NCI-H1930 (cell line): Measurements from ENCODE around the gene HVCN1.
A peak's percentile ranks its signal among the peaks of the same experiment; 100 is the strongest.

Experiments used
- DNase-seq, 2 experiments: peaks; one replicate each; lab custom pipeline; 2025; lab: John Stamatoyannopoulos, UW

The HVCN1 gene

GRCh38 chr12:110699591-110700445 is 10.9 kb upstream of the HVCN1 start:
- DNase-seq: peak in 1 of 2 experiments; percentile 23

DNA sequence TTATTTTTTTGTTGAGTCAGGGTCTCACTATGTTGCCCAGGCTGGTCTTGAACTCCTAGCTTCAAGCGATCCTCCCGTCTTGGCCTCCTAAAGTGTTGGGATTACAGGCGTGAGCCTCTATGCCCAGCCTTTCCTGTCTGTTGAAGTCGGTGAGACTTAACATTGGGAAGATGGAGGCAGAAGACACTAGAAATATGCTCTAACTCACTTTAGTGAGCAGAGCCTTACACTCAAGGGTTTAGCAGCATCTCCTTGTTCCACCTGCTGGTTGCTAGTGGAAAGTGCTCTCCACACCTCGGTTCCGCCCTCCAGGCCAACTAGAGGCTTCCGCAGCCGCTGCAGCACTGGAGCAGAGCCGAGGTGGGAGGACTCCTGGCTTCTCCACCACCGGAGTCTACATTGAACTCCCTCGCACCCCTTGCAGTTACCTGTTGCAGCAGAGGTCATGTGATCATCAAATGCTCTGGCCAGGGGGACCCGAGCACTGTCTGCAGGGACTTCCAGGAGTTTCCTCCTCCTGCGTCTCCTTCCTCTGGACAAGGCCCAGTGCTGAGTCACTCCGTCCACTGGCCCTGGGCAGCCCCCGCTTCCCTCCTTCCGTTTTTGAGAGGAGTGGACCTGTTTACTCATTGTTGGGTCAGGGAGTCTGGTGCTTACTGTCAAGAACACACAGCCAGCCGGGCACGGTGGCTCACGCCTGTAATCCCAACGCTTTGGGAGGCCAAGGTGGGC is 9.4 kb upstream of the HVCN1 start:
- DNase-seq: peak; percentile 51 to 62

GRCh38 chr12:110697236-110697635 is 8.3 kb upstream of the HVCN1 start:
- no peak for DNase-seq

DNA sequence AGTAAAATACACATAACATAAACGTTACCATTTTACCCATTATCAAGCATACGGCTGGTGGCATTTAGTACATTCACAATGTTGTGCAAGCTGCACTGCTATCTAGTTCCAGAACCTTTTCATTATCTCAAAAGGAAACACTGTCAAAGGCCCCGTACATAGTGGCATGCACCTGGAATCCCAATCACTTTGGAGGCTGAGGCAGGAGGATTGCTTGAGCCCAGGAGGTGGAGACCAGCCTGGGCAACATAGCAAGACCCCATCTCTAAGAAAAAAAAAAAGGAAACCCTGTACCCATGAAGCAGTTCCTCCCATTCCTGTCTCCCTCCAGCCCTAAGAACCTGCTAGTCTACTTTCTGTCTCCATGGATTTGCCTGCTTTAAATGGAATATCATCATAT is 7.4 kb upstream of the HVCN1 start:
- no peak for DNase-seq

DNA sequence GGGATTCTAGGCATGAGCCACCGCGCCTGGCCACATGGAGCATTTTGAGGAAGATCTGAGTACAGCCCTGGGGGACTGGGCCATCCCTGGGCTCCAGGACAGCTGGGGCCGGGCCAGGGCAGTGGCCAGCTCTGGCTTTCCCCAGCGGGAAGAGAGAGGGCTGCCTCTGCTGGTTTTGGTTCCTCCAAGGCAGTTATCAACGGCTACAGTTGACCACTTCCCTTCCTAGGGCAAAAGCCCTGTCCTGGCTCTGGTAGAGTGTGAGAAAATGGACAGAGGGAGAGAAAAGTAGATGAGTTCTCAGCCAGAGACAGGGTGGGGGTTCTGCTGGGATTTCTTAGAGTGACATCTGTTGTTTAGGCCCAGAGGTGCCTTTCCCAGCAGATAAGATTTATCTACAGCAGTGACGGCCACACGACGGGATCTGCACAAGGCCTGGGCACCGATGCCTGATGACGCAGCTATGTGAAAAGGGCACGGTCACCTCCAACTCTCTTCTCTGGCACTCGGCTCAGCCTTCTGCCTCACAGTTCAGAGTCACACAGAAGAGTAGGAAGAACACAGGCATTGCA is 5.5 kb upstream of the HVCN1 start:
- no peak for DNase-seq

DNA sequence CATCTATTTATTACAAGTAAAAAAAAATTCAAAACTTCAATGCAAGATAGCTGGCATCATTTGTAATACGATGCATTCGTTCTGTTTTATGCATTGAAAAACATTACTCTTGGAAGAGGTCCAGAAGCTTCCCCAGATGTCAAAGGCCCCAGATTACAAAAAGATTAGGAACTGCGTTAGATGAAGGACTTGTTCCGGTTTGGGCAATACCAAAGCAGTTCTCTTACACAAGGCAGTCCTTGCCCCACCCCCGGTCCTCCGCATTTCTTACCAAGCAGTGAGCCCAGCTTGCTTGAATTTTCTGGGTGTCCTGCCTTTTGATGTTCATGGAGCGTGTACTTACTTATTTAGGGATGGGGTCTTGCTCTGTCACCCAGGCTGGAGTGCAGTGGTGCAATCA is 4.8 kb upstream of the HVCN1 start:
- DNase-seq: no peak

DNA sequence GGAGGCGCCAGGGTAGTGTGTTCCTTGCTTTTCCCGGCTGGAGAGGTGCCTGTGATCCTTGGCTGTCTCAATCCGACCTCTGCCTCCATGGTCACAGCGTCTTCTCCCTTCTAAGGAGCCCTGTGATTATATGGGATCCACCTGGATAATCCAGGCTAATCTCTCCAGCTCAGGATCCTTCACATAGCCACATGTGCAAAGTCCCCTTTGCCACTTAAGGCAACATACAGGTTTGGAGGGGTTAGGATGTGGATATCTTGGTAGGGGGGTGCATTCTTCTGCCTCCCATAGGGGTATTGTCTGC is 1.2 kb upstream of the HVCN1 start:
- DNase-seq: no peak

DNA sequence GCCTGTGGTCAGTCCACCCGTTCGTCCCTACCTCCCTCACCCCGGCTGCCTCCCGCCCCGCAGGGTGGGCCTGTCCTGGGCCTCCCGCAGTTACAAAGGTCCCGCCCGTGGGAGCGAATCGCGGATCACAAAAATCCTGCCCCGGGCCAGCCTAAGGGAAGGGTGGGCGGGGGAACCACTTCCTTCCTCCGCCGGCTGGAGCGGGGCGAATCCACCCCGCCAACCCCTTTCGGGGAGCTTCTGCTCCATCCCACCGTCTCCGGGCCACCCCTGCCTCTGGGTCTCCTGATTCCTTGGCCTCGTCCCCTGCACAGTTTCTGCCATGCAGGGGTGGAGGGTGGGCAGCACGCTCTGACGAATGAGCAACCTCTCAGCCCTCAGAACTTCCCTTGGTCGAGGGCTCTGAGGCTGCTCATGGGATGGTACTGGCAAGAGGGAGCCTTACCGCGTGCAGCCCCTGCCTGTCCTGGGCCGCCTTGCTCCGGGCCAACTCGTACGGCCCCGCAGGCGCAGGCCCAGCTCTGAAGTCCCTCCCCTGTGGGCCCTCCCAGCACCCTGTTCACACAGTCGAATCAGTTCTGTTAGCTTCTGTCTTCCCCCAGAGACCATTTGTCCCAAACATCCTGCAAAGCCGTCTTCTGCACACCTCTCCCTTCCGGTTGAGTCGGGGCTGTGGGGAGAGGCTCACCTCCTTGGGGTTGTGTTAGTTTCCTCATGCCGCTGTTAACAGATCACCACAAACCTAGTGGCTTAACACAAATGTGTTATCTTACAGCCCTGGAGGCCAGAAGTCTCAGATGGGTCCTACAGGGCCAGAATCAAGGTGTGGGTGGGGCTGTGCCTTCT is 589 bp upstream of the HVCN1 start:
- no peak for DNase-seq

GRCh38 chr12:110687396-110688169 is 1.3 kb downstream of the HVCN1 start:
- no peak for DNase-seq

DNA sequence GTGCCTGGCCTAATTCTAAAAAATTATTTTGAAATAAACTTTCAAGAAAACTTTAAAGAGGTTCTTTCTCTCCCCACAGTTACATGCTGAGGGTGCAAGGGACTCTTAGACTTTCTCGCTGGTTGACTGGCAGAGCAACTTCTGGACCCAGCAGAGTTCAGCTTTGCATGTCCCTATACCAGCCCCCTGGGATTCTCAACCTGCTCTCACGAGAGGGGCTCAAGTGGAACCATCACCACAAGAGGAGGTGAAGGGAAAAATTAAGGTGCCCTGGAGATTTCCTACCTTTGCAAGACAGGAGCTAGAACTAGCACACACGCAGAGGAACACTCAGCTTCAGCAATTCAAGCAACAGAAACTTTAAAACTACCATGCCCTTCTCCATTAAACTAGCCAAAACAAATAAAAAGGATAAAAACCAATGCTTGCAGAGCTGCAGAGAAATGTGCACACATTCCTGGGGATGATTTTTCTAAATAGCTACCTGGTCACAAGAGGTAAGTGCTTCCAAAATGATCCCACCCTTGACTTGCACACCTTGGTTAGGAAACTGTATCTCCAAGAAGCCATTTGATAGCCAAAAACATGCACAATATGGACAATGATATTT is 2.5 kb downstream of the HVCN1 start:
- no peak for DNase-seq

DNA sequence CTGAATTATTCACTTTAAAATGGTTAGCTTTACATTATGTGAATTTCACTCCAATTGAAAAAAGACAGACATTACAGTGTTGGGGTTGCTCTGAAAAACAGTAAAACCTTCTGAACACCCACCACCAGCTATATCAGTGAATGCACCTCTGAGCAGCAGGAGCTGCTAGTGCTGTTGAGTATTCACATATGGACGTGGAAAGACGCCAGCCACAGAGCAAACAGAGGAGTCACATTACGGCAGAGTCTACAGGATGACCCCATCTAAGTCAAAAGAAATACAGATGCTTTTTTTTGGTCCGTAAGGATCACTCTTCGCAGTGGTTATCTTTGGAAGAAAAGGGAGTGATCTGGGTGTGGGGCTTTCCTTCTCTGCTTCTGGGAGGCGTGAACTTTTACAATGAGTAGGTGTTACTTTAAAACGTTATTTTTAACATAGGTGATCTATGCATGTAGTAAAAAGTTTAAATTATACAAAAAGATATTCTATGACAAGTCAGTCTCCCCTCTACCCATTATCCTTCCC is 4.5 kb downstream of the HVCN1 start:
- DNase-seq: no peak

GRCh38 chr12:110683888-110684287 is 5.0 kb downstream of the HVCN1 start:
- no peak for DNase-seq

DNA sequence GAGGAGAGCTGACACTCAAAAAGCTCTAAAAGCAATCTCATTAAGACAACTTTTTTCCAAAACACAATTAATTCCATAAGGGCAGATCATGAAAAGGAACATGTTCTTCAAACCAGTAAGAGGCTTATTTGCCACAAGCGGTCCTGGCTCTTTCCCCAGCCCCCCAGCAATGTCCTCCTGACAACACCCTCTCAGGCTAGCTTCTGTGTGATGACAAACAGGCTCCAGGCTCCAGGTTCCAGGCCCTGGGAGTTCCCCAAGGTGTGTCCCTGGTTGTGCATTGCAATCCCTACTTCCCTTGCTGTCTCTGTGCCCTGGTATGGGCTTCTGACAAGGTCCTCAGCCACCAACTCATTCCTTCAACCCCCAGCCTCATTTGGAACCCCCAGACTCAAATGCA is 8.9 kb downstream of the HVCN1 start:
- no peak for DNase-seq

DNA sequence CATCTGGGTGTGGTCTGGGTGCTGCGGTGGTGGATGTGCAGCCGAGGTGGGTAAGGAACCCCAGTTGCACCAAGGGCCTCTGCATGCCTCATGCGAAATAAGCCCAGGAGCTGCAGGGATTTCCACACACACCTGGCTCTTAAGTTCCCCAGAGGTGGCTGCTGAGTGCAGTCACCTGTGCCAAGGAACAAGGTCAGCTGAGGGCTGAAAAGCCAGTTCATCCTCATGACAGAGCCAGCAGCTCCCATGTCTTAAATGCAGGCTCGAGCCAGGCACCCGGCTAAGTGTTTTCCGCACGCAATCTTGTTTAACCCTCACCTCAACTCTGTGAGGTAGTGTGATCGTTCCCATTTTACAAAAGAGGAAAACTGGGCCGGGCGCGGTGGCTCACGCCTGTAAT is 9.7 kb downstream of the HVCN1 start:
- no peak for DNase-seq

GRCh38 chr12:110677982-110678381 is 10.9 kb downstream of the HVCN1 start:
- DNase-seq: no peak

DNA sequence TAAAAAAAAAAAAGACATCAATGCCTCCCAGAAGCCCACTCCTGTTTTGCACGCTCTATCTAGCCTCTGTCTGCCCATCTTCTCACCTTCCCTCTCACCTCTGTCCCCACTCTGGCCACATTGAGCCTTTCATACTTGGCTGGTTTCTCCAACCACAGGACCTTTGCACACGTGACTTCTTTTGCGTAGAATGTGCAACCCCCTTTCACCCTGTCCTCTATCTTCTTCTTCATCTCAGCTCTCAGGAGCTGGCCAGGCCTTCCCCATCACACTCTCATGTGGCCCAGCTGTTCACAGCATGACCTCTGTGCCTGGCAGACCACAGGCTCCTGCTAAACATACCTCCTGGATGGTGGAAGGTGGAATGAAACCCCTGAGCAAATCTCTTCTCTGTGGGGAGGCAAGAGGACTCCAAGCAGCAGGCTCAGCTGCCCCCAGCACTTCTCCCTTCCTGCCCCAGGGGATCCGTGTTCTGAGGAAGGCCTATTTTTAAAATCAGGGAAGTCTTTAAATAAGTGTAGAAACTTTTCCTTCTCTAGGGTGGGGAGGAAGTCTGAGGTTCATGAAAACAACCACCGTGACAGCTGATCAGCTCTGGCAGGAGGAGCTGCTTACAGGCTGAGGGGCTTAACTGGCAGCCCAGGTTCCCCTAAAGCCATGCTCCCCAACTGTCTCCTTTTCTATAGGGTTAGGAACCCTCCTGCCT is 11.6 kb downstream of the HVCN1 start:
- DNase-seq: no peak

- DNase-seq: no peak
Observed at GRCh38 chr12:110676171-110676570, 12.7 kb downstream of the HVCN1 start.

- no peak for DNase-seq
Observed at GRCh38 chr12:110670161-110670701, 18.7 kb downstream of the HVCN1 start.

DNA sequence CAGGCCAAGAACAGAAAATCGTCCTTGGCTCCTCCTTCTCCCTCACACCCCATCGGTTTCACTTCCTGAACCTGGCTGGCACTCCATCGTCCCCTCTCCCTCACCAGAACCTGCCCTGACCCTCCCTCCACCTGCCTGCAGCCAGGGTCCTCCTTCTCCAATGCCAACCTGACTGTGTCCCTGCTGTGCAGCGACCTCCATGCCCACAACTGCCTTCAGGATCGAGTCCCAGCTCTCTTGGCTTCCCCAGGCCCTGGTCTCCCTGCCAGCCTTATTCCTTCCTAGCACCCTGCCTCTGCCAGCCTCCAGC is 19.8 kb downstream of the HVCN1 start:
- no peak for DNase-seq
